GM06990 (cell line): ENCODE data around the gene C1QTNF2.

ENCODE experiments used
- DNase-seq: peaks from one replicate; pipeline ENCODE4 v3.0.0-alpha.2; 2011; ENCODE audit not compliant: insufficient read length; ENCODE audit errors: extremely low read depth
- H3K27me3 ChIP-seq: replicated peaks from 2 replicates; pipeline ENCODE4 v1.6.0; 2011; ENCODE audit warnings: low read length; ENCODE audit not compliant: control insufficient read depth, insufficient read depth
- H3K36me3 ChIP-seq: 2 replicates; pipeline ENCODE4 v1.5.1; 2011; ENCODE audit warnings: low read length; ENCODE audit not compliant: control insufficient read depth, insufficient read depth
- H3K4me3 ChIP-seq: replicated peaks from 2 replicates; pipeline ENCODE4 v1.5.1; 2011; ENCODE audit warnings: low read depth, mild to moderate bottlenecking, control low read depth, low read length
- CTCF ChIP-seq: IDR thresholded peaks from 2 replicates; pipeline ENCODE4 v1.5.1; 2011; ENCODE audit warnings: low read length, control low read depth, mild to moderate bottlenecking, inconsistent platforms; ENCODE audit not compliant: insufficient read depth, poor library complexity, severe bottlenecking

Gene C1QTNF2

GRCh38 chr5:160312960-160313727, 57.3 kb downstream of the C1QTNF2 start:
- no peak for TF ChIP-seq CTCF
- no peak for DNase-seq
- no peak overlapping the region; the same call in 1 of the 2 replicates for H3K4me3 ChIP-seq
- H3K36me3 ChIP-seq = no peaks in the 10 kb centered on the region
- peaks cover 4% of the 10 kb centered on the region for H3K27me3 ChIP-seq

- peaks cover 4% of the 10 kb centered on the region for H3K27me3 ChIP-seq
- peak; percentile 36 for DNase-seq
Observed at GRCh38 chr5:160312134-160312959, 58.1 kb downstream of the C1QTNF2 start, which contains the start of gene CCNJL. CCNJL (minus strand) TSS chr5:160312564; CDS start chr5:160311923, 641 bp downstream.

GRCh38 chr5:160311491-160312133, 58.8 kb downstream of the C1QTNF2 start:
- H3K36me3 ChIP-seq = no peaks in the 10 kb centered on the region
- no peak for DNase-seq

More at GRCh38 chr5:160312134-160312959, 58.1 kb downstream of the C1QTNF2 start, which contains the start of gene CCNJL:
- no peak for TF ChIP-seq CTCF
- Histone ChIP-seq H3K4me3 (peak within 1 kb of the TSS; percentile 49), H3K36me3 (no peaks in the 10 kb centered on the region)

GRCh38 chr5:160310552-160311295, 59.7 kb downstream of the C1QTNF2 start:
- Histone ChIP-seq H3K4me3 (no peak overlapping the region), H3K36me3 (no peaks in the 10 kb centered on the region), H3K27me3 (peaks cover 4% of the 10 kb centered on the region)
- no peak for TF ChIP-seq CTCF
- DNase-seq = no peak

More at GRCh38 chr5:160311491-160312133, 58.8 kb downstream of the C1QTNF2 start:
- no peak for TF ChIP-seq CTCF
- Histone ChIP-seq H3K27me3 (peaks cover 4% of the 10 kb centered on the region), H3K4me3 (no peak overlapping the region)

- no peak for TF ChIP-seq CTCF
- Histone ChIP-seq H3K4me3 (no peak overlapping the region), H3K27me3 (peaks cover 4% of the 10 kb centered on the region), H3K36me3 (no peaks in the 10 kb centered on the region)
- DNase-seq = no peak
Observed at GRCh38 chr5:160310140-160310539, 60.3 kb downstream of the C1QTNF2 start.
